ENCODE results near the gene LETM1. TPM values are rescaled to one million over a fixed set of nuclear protein-coding genes. Genes with fewer than 3 reads are reported as not detected.
A peak's percentile ranks its signal among the peaks of the same experiment; 100 is the strongest.

Gene LETM1
- total and polyA plus RNA-seq, 2 of the 13 experiments (the other 11 are each of a cell fraction or from before 2014, with no cell fraction given): 9.7 to 41.6 TPM

DNA sequence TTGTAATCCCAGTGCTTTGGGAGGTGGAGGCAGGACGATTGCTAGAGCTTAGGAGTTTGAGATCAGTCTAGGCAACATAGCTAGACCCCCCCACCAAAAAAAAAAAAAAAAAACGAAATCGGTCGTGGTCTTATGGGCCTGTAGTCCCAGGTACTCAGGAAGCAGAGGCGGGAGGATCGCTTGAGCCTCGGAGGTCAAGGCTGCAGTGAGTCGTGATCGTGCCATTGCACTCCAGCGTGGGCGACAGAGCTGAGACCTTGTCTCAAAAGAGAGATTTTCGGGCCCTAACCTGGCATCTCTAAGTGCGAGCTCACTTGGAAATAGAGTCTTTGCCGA lies 7.0 kb upstream of the LETM1 start (continued):
- TF ChIP-seq, protein P1, sequence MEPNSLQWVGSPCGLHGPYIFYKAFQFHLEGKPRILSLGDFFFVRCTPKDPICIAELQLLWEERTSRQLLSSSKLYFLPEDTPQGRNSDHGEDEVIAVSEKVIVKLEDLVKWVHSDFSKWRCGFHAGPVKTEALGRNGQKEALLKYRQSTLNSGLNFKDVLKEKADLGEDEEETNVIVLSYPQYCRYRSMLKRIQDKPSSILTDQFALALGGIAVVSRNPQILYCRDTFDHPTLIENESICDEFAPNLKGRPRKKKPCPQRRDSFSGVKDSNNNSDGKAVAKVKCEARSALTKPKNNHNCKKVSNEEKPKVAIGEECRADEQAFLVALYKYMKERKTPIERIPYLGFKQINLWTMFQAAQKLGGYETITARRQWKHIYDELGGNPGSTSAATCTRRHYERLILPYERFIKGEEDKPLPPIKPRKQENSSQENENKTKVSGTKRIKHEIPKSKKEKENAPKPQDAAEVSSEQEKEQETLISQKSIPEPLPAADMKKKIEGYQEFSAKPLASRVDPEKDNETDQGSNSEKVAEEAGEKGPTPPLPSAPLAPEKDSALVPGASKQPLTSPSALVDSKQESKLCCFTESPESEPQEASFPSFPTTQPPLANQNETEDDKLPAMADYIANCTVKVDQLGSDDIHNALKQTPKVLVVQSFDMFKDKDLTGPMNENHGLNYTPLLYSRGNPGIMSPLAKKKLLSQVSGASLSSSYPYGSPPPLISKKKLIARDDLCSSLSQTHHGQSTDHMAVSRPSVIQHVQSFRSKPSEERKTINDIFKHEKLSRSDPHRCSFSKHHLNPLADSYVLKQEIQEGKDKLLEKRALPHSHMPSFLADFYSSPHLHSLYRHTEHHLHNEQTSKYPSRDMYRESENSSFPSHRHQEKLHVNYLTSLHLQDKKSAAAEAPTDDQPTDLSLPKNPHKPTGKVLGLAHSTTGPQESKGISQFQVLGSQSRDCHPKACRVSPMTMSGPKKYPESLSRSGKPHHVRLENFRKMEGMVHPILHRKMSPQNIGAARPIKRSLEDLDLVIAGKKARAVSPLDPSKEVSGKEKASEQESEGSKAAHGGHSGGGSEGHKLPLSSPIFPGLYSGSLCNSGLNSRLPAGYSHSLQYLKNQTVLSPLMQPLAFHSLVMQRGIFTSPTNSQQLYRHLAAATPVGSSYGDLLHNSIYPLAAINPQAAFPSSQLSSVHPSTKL (CRISPR knock-in tag; IDR thresholded peaks at IDR 0.05): no peak
- TF ChIP-seq ZBTB8A (CRISPR knock-in tag; IDR thresholded peaks at IDR 0.05; ENCODE audit: borderline replicate concordance, low read depth) (no peak), ZNF549 (CRISPR knock-in tag; IDR thresholded peaks at IDR 0.05) (no peak), PHF5A (CRISPR knock-in tag; IDR thresholded peaks at IDR 0.05; ENCODE audit: low read depth, unreplicated experiment) (no peak), ETV5 (CRISPR knock-in tag; IDR thresholded peaks at IDR 0.05; ENCODE audit: borderline replicate concordance) (no peak), SP140L (CRISPR knock-in tag; IDR thresholded peaks at IDR 0.05; ENCODE audit: borderline replicate concordance) (no peak), KDM2A (CRISPR knock-in tag; IDR thresholded peaks at IDR 0.05; ENCODE audit: borderline replicate concordance, low read depth) (0 out of 2 replicates have a peak, but pooled peaks have one; percentile 44), ZNF350 (CRISPR knock-in tag; IDR thresholded peaks at IDR 0.05; ENCODE audit: borderline replicate concordance, low read depth) (peak; percentile 50; the same call in 1 of the 2 replicates), KDM6A (CRISPR knock-in tag; IDR thresholded peaks at IDR 0.05; ENCODE audit: low read depth) (no peak), ZNF225 (CRISPR knock-in tag; IDR thresholded peaks at IDR 0.05) (no peak), TAF1 (CRISPR knock-in tag; IDR thresholded peaks at IDR 0.05) (0 out of 2 replicates have a peak, but pooled peaks have one; percentile 13), ZBTB7B (CRISPR knock-in tag; IDR thresholded peaks at IDR 0.05) (no peak), FOXA1 (IDR thresholded peaks at IDR 0.05) (no peak), FOXA1 (CRISPR knock-in tag; IDR thresholded peaks at IDR 0.05) (no peak), SP5 (CRISPR knock-in tag; IDR thresholded peaks at IDR 0.05; ENCODE audit: borderline replicate concordance, low read depth) (no peak), NPAS2 (CRISPR knock-in tag; IDR thresholded peaks at IDR 0.05; ENCODE audit: borderline replicate concordance) (no peak)
- TF ChIP-seq, protein P2, sequence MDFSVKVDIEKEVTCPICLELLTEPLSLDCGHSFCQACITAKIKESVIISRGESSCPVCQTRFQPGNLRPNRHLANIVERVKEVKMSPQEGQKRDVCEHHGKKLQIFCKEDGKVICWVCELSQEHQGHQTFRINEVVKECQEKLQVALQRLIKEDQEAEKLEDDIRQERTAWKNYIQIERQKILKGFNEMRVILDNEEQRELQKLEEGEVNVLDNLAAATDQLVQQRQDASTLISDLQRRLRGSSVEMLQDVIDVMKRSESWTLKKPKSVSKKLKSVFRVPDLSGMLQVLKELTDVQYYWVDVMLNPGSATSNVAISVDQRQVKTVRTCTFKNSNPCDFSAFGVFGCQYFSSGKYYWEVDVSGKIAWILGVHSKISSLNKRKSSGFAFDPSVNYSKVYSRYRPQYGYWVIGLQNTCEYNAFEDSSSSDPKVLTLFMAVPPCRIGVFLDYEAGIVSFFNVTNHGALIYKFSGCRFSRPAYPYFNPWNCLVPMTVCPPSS (IDR thresholded peaks at IDR 0.05): no peak
- TF ChIP-seq, protein P3, sequence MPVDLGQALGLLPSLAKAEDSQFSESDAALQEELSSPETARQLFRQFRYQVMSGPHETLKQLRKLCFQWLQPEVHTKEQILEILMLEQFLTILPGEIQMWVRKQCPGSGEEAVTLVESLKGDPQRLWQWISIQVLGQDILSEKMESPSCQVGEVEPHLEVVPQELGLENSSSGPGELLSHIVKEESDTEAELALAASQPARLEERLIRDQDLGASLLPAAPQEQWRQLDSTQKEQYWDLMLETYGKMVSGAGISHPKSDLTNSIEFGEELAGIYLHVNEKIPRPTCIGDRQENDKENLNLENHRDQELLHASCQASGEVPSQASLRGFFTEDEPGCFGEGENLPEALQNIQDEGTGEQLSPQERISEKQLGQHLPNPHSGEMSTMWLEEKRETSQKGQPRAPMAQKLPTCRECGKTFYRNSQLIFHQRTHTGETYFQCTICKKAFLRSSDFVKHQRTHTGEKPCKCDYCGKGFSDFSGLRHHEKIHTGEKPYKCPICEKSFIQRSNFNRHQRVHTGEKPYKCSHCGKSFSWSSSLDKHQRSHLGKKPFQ (CRISPR knock-in tag; IDR thresholded peaks at IDR 0.05; ENCODE audit: insufficient replicate concordance): no peak
- TF ChIP-seq, protein P4, sequence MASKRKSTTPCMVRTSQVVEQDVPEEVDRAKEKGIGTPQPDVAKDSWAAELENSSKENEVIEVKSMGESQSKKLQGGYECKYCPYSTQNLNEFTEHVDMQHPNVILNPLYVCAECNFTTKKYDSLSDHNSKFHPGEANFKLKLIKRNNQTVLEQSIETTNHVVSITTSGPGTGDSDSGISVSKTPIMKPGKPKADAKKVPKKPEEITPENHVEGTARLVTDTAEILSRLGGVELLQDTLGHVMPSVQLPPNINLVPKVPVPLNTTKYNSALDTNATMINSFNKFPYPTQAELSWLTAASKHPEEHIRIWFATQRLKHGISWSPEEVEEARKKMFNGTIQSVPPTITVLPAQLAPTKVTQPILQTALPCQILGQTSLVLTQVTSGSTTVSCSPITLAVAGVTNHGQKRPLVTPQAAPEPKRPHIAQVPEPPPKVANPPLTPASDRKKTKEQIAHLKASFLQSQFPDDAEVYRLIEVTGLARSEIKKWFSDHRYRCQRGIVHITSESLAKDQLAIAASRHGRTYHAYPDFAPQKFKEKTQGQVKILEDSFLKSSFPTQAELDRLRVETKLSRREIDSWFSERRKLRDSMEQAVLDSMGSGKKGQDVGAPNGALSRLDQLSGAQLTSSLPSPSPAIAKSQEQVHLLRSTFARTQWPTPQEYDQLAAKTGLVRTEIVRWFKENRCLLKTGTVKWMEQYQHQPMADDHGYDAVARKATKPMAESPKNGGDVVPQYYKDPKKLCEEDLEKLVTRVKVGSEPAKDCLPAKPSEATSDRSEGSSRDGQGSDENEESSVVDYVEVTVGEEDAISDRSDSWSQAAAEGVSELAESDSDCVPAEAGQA (IDR thresholded peaks at IDR 0.05; ENCODE audit: low read depth): no peak
- TF ChIP-seq, protein P4 (CRISPR knock-in tag; IDR thresholded peaks at IDR 0.05; ENCODE audit: borderline replicate concordance): no peak
